ENCODE measurements around the gene THTPA.

Gene THTPA

GRCh38 chr14:23555882-23556699, at the start of gene THTPA:
THTPA (plus strand) TSS chr14:23556271; CDS start chr14:23556758, 487 bp downstream.
- no peak for TF ChIP-seq GATA3 (IDR thresholded peaks at IDR 0.05; ENCODE audit: low read depth, low read length)
- TF ChIP-seq GATA2 (IDR thresholded peaks at IDR 0.05; ENCODE audit: low read depth, low read length) = no peak; the same call in 1 of the 2 replicates

- no peak for TF ChIP-seq GATA2 (IDR thresholded peaks at IDR 0.05; ENCODE audit: low read depth, low read length)
- TF ChIP-seq GATA3 (IDR thresholded peaks at IDR 0.05; ENCODE audit: low read depth, low read length) = no peak
Observed at GRCh38 chr14:23512156-23512555, 43.9 kb upstream of the THTPA start.

GRCh38 chr14:23513005-23513817, 42.9 kb upstream of the THTPA start:
- TF ChIP-seq GATA3 (IDR thresholded peaks at IDR 0.05; ENCODE audit: low read depth, low read length) (no peak), GATA2 (IDR thresholded peaks at IDR 0.05; ENCODE audit: low read depth, low read length) (no peak)

- TF ChIP-seq GATA3 (IDR thresholded peaks at IDR 0.05; ENCODE audit: low read depth, low read length) = no peak
- no peak for TF ChIP-seq GATA2 (IDR thresholded peaks at IDR 0.05; ENCODE audit: low read depth, low read length)
Observed at GRCh38 chr14:23513818-23514643, 42.0 kb upstream of the THTPA start.

GRCh38 chr14:23514644-23514957, 41.5 kb upstream of the THTPA start:
- TF ChIP-seq GATA3 (IDR thresholded peaks at IDR 0.05; ENCODE audit: low read depth, low read length) (no peak), GATA2 (IDR thresholded peaks at IDR 0.05; ENCODE audit: low read depth, low read length) (no peak)

- no peak for TF ChIP-seq GATA2 (IDR thresholded peaks at IDR 0.05; ENCODE audit: low read depth, low read length)
- no peak for TF ChIP-seq GATA3 (IDR thresholded peaks at IDR 0.05; ENCODE audit: low read depth, low read length)
Observed at GRCh38 chr14:23517650-23518326, 38.3 kb upstream of the THTPA start.

GRCh38 chr14:23518709-23519108, 37.4 kb upstream of the THTPA start:
- TF ChIP-seq GATA3 (IDR thresholded peaks at IDR 0.05; ENCODE audit: low read depth, low read length) = no peak
- TF ChIP-seq GATA2 (IDR thresholded peaks at IDR 0.05; ENCODE audit: low read depth, low read length) = no peak

- TF ChIP-seq GATA3 (IDR thresholded peaks at IDR 0.05; ENCODE audit: low read depth, low read length) = no peak
- no peak for TF ChIP-seq GATA2 (IDR thresholded peaks at IDR 0.05; ENCODE audit: low read depth, low read length)
Observed at GRCh38 chr14:23520899-23521533, 35.1 kb upstream of the THTPA start.

GRCh38 chr14:23521785-23522640, 34.1 kb upstream of the THTPA start:
- TF ChIP-seq GATA3 (IDR thresholded peaks at IDR 0.05; ENCODE audit: low read depth, low read length) = no peak
- no peak for TF ChIP-seq GATA2 (IDR thresholded peaks at IDR 0.05; ENCODE audit: low read depth, low read length)

GRCh38 chr14:23522643-23523198, 33.4 kb upstream of the THTPA start:
- TF ChIP-seq GATA2 (IDR thresholded peaks at IDR 0.05; ENCODE audit: low read depth, low read length) (no peak), GATA3 (IDR thresholded peaks at IDR 0.05; ENCODE audit: low read depth, low read length) (no peak)

GRCh38 chr14:23523229-23524016, 32.6 kb upstream of the THTPA start:
- no peak for TF ChIP-seq GATA2 (IDR thresholded peaks at IDR 0.05; ENCODE audit: low read depth, low read length)
- TF ChIP-seq GATA3 (IDR thresholded peaks at IDR 0.05; ENCODE audit: low read depth, low read length) = no peak
